Measurements from ENCODE around the gene WFIKKN2. TPM values are rescaled to one million over a fixed set of nuclear protein-coding genes. Genes with fewer than 3 reads are reported as not detected.

WFIKKN2 gene
- total and polyA plus RNA-seq, 2 of the 13 experiments (the other 11 are each of a cell fraction or from before 2014, with no cell fraction given): not detected

GRCh38 chr17:50884439-50885311, 49.3 kb downstream of the WFIKKN2 start (continued):
- TF ChIP-seq ATF1 (CRISPR knock-in tag; IDR thresholded peaks at IDR 0.05): no peak
- peak; percentile 89 for TF ChIP-seq ZBTB7B (CRISPR knock-in tag; IDR thresholded peaks at IDR 0.05)
- TF ChIP-seq BORCS8-MEF2B (CRISPR knock-in tag; IDR thresholded peaks at IDR 0.05): no peak; the same call in 1 of the 2 replicates
- peak; percentile 27; the same call in 1 of the 2 replicates for TF ChIP-seq FOXK1 (CRISPR knock-in tag; IDR thresholded peaks at IDR 0.05; ENCODE audit: borderline replicate concordance, low read depth)
- TF ChIP-seq MED13 (CRISPR knock-in tag; IDR thresholded peaks at IDR 0.05): peak; percentile 69; the same call in 1 of the 2 replicates
- no peak for TF ChIP-seq ZNF550 (CRISPR knock-in tag; IDR thresholded peaks at IDR 0.05; ENCODE audit: borderline replicate concordance)
- no peak for TF ChIP-seq GPN1 (CRISPR knock-in tag; IDR thresholded peaks at IDR 0.05; ENCODE audit: borderline replicate concordance)
- peak; percentile 87 for TF ChIP-seq MED1 (CRISPR knock-in tag; IDR thresholded peaks at IDR 0.05)
- TF ChIP-seq ZSCAN12 (CRISPR knock-in tag; IDR thresholded peaks at IDR 0.05): no peak
- no peak for TF ChIP-seq RNF219 (CRISPR knock-in tag; IDR thresholded peaks at IDR 0.05)
- TF ChIP-seq EZH2 (conservative IDR thresholded peaks at IDR 0.05; ENCODE audit: low read depth, low read length): no peak
- no peak; the same call in 1 of the 2 replicates for TF ChIP-seq KLF15 (CRISPR knock-in tag; IDR thresholded peaks at IDR 0.05; ENCODE audit: borderline replicate concordance)
- TF ChIP-seq MZF1 (CRISPR knock-in tag; IDR thresholded peaks at IDR 0.05; ENCODE audit: borderline replicate concordance): no peak
- peak; percentile 92 for TF ChIP-seq ZNF24 (IDR thresholded peaks at IDR 0.05)
- TF ChIP-seq ZSCAN21 (CRISPR knock-in tag; IDR thresholded peaks at IDR 0.05; ENCODE audit: borderline replicate concordance): peak; percentile 47; the same call in 1 of the 2 replicates
- 0 out of 2 replicates have a peak, but pooled peaks have one; percentile 49 for TF ChIP-seq AKAP8 (CRISPR knock-in tag; IDR thresholded peaks at IDR 0.05)
- TF ChIP-seq NFE2L1 (CRISPR knock-in tag; IDR thresholded peaks at IDR 0.05; ENCODE audit: borderline replicate concordance): no peak
- TF ChIP-seq TBX2 (CRISPR knock-in tag; IDR thresholded peaks at IDR 0.05; ENCODE audit: borderline replicate concordance): peak; percentile 91
- no peak for TF ChIP-seq ZNF724P (CRISPR knock-in tag; IDR thresholded peaks at IDR 0.05; ENCODE audit: borderline replicate concordance)
- TF ChIP-seq MAFG (CRISPR knock-in tag; IDR thresholded peaks at IDR 0.05): no peak
- TF ChIP-seq ZNF670 (CRISPR knock-in tag; IDR thresholded peaks at IDR 0.05; ENCODE audit: borderline replicate concordance): no peak
- TF ChIP-seq ZKSCAN8 (CRISPR knock-in tag; IDR thresholded peaks at IDR 0.05; ENCODE audit: borderline replicate concordance): peak; percentile 86; the same call in 1 of the 2 replicates
- TF ChIP-seq MYPOP (CRISPR knock-in tag; IDR thresholded peaks at IDR 0.05): 0 out of 2 replicates have a peak, but pooled peaks have one; percentile 11
- no peak for TF ChIP-seq ZNF101 (CRISPR knock-in tag; IDR thresholded peaks at IDR 0.05; ENCODE audit: borderline replicate concordance, low read depth)
- TF ChIP-seq SMAD3 (CRISPR knock-in tag; IDR thresholded peaks at IDR 0.05): no peak
- TF ChIP-seq ZFP82 (CRISPR knock-in tag; IDR thresholded peaks at IDR 0.05; ENCODE audit: borderline replicate concordance): no peak
- no peak for TF ChIP-seq CBX2 (IDR thresholded peaks at IDR 0.05; ENCODE audit: low read depth, low read length)
- TF ChIP-seq CBX2 (CRISPR knock-in tag; IDR thresholded peaks at IDR 0.05; ENCODE audit: low read depth): no peak
- no peak for TF ChIP-seq NCOR1 (IDR thresholded peaks at IDR 0.05; ENCODE audit: borderline replicate concordance, low read length)
